SK-N-MC (cell line): ENCODE data around the gene ZKSCAN3.

ENCODE experiments used
- DNase-seq: peaks from one replicate; pipeline ENCODE4 v3.0.0-alpha.2; 2011; ENCODE audit warnings: low read depth, low spot score
- H3K27ac ChIP-seq: fragments of 200-600 bp; sonication (generic); 2 replicates; pipeline ENCODE4 v1.5.1; 2016; ENCODE audit warnings: mixed run types
- H3K36me3 ChIP-seq: fragments of 200-600 bp; sonication (generic); 2 replicates; pipeline ENCODE4 v1.6.1; 2017; ENCODE audit warnings: antibody characterized with exemption, low read length, mixed read lengths; ENCODE audit not compliant: insufficient read depth
- H3K4me3 ChIP-seq: fragments of 200-600 bp; sonication (generic); 2 replicates; pipeline ENCODE4 v1.5.1; 2016
- H3K9ac ChIP-seq: fragments of 200-600 bp; sonication (generic); 2 replicates; pipeline ENCODE4 v1.8.0; 2017; ENCODE audit warnings: mixed run types, mixed read lengths; ENCODE audit not compliant: insufficient read length
- H3K9me3 ChIP-seq: fragments of 200-600 bp; sonication (generic); 2 replicates; pipeline ENCODE4 v1.6.1; 2017; ENCODE audit warnings: low read depth, mild to moderate bottlenecking, antibody characterized with exemption, low read length, moderate library complexity, mixed read lengths
- EZH2 ChIP-seq: fragments of 200-600 bp; sonication (generic); IDR thresholded peaks from one replicate; pipeline ENCODE4 v1.6.1; 2017; ENCODE audit warnings: antibody characterized with exemption
- FOXP2 ChIP-seq: optimal IDR thresholded peaks from 2 replicates; pipeline ENCODE3; 2011; ENCODE audit warnings: mild to moderate bottlenecking, moderate library complexity; ENCODE audit not compliant: insufficient read depth; ENCODE audit errors: extremely low read length, control extremely low read depth
- POLR2AphosphoS5 ChIP-seq: IDR thresholded peaks from 2 replicates; pipeline ENCODE4 v1.6.1; 2012; ENCODE audit warnings: mild to moderate bottlenecking, low read depth, low read length, borderline replicate concordance

Gene ZKSCAN3

GRCh38 chr6:28336284-28337120 lies 13.2 kb upstream of the ZKSCAN3 start:
- Histone ChIP-seq H3K4me3 (peak overlapping the region; percentile 88), H3K27ac (peak overlapping the region; percentile 95; the same call in 1 of the 2 replicates), H3K36me3 (no peaks in the 10 kb centered on the region), H3K9me3 (no peaks in the 10 kb centered on the region), H3K9ac (peak overlapping the region; percentile 95)
- DNase-seq, result no peak
- TF ChIP-seq FOXP2, result no peak

GRCh38 chr6:28337121-28337520 lies 12.6 kb upstream of the ZKSCAN3 start:
- Histone ChIP-seq H3K9ac (no peak overlapping the region), H3K9me3 (no peaks in the 10 kb centered on the region), H3K27ac (no peak overlapping the region), H3K4me3 (peak overlapping the region; percentile 88), H3K36me3 (no peaks in the 10 kb centered on the region)
- no peak for DNase-seq
- TF ChIP-seq EZH2, result no peak
- no peak for TF ChIP-seq FOXP2
- TF ChIP-seq POLR2AphosphoS5, result no peak

GRCh38 chr6:28340310-28341095 lies 9.2 kb upstream of the ZKSCAN3 start:
- no peak overlapping the region for H3K9ac ChIP-seq
- no peak overlapping the region for H3K4me3 ChIP-seq
- no peaks in the 10 kb centered on the region for H3K36me3 ChIP-seq
- no peak for DNase-seq
- TF ChIP-seq POLR2AphosphoS5, result no peak
- no peak for TF ChIP-seq FOXP2
- TF ChIP-seq EZH2, result no peak
- H3K27ac ChIP-seq, result no peak overlapping the region
- no peaks in the 10 kb centered on the region for H3K9me3 ChIP-seq

- no peak for TF ChIP-seq FOXP2
- no peak for TF ChIP-seq EZH2
- TF ChIP-seq POLR2AphosphoS5, result no peak
Measured at GRCh38 chr6:28343898-28344677, 5.7 kb upstream of the ZKSCAN3 start.

GRCh38 chr6:28345201-28345600 lies 4.5 kb upstream of the ZKSCAN3 start:
- TF ChIP-seq EZH2 (no peak), FOXP2 (no peak), POLR2AphosphoS5 (no peak)
- H3K36me3 ChIP-seq, result no peaks in the 10 kb centered on the region
- no peak overlapping the region for H3K4me3 ChIP-seq
- no peaks in the 10 kb centered on the region for H3K9me3 ChIP-seq
- no peak overlapping the region for H3K9ac ChIP-seq
- H3K27ac ChIP-seq, result no peak overlapping the region
- no peak for DNase-seq

More at GRCh38 chr6:28343898-28344677, 5.7 kb upstream of the ZKSCAN3 start:
- Histone ChIP-seq H3K4me3 (no peak overlapping the region), H3K36me3 (no peaks in the 10 kb centered on the region), H3K9ac (no peak overlapping the region), H3K27ac (no peak overlapping the region), H3K9me3 (no peaks in the 10 kb centered on the region)
- no peak for DNase-seq

- H3K9ac ChIP-seq, result no peak overlapping the region
- no peak overlapping the region for H3K4me3 ChIP-seq
- DNase-seq, result no peak
- H3K27ac ChIP-seq, result no peak overlapping the region
- H3K9me3 ChIP-seq, result no peaks in the 10 kb centered on the region
- no peaks in the 10 kb centered on the region for H3K36me3 ChIP-seq
- TF ChIP-seq EZH2, result no peak
- TF ChIP-seq POLR2AphosphoS5, result no peak
- no peak for TF ChIP-seq FOXP2
Measured at GRCh38 chr6:28347119-28347518, 2.6 kb upstream of the ZKSCAN3 start.

GRCh38 chr6:28349344-28349891 lies 329 bp upstream of the ZKSCAN3 start:
- H3K27ac ChIP-seq, result no peak overlapping the region; the same call in 1 of the 2 replicates
- no peaks in the 10 kb centered on the region for H3K9me3 ChIP-seq
- H3K4me3 ChIP-seq, result peak overlapping the region; percentile 90
- no peak for TF ChIP-seq EZH2
- TF ChIP-seq FOXP2, result no peak
- no peak for TF ChIP-seq POLR2AphosphoS5
- H3K36me3 ChIP-seq, result no peaks in the 10 kb centered on the region
- DNase-seq, result no peak
- H3K9ac ChIP-seq, result peak overlapping the region; percentile 88
